ENCODE data around the gene CYP2F1.
"Not testable (repeated sequence)": the region's sequence is repeated elsewhere in the genome, so short reads cannot be mapped to it uniquely, and the experiment has no call there.

The CYP2F1 gene

GRCh38 chr19:41126765-41127203 is 12.6 kb downstream of the CYP2F1 start:
- not testable (repeated sequence) for H3K36me3 ChIP-seq (ENCODE audit: control insufficient read depth in 5 of 5, insufficient read depth in 5 of 5, low read length in 5 of 5); H3K27ac ChIP-seq (ENCODE audit: low read depth, low read length); H3K4me1 ChIP-seq (ENCODE audit: control insufficient read depth in 5 of 5, insufficient read depth in 5 of 5, low read length in 5 of 5); H3K27me3 ChIP-seq (ENCODE audit: control insufficient read depth in 5 of 5, insufficient read depth in 4 of 5, low read length in 5 of 5); H3K4me3 ChIP-seq (ENCODE audit: low read depth in 1 of 5, low read length in 5 of 5); H3K9ac ChIP-seq (ENCODE audit: low read length in 5 of 5); H3K9me3 ChIP-seq (ENCODE audit: control insufficient read depth in 5 of 5, low read length in 5 of 5)

DNA sequence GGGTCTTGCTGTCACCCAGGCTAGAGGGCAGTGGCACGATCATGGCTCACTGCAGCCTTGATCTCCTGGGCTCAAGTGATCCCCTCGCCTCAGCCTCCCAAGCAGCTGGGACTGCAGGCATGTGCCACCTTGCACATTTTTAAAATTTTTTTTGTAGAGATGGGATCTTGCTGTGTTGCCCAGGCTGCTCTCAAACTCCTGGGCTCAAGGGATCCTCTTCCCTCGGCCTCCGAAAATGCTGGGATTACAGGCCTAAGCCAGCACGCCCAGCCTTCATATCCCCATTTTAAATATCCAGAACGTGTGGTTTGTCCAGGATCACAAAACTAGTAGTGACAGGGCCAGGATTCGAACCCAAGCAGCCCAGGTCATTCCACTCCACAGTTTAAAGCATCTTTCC is 13.1 kb downstream of the CYP2F1 start:
- H3K27ac ChIP-seq (ENCODE audit: low read depth, low read length); H3K36me3 ChIP-seq (ENCODE audit: control insufficient read depth in 5 of 5, insufficient read depth in 5 of 5, low read length in 5 of 5); H3K9ac ChIP-seq (ENCODE audit: low read length in 5 of 5); H3K9me3 ChIP-seq (ENCODE audit: control insufficient read depth in 5 of 5, low read length in 5 of 5); H3K4me3 ChIP-seq (ENCODE audit: low read depth in 1 of 5, low read length in 5 of 5); H3K27me3 ChIP-seq (ENCODE audit: control insufficient read depth in 5 of 5, insufficient read depth in 4 of 5, low read length in 5 of 5); H3K4me1 ChIP-seq (ENCODE audit: control insufficient read depth in 5 of 5, insufficient read depth in 5 of 5, low read length in 5 of 5): not testable (repeated sequence)

DNA sequence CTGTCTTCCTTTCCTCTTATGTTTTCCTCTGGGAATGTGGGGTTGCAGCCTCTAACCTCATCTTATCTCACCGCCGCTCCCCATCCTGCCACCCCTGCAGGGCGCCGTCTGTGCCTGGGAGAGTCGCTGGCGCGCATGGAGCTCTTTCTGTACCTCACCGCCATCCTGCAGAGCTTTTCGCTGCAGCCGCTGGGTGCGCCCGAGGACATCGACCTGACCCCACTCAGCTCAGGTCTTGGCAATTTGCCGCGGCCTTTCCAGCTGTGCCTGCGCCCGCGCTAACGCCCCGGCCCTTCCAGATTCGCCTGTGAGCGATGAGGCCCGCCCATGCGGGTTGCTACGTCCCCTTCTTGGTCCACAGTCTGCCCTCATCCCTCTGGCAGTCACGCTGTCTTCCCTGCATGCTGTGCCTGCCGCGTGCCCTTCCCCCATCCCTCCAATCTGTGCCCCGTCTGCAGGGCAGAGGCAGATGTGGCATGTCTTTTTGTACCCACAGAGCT is 13.6 kb downstream of the CYP2F1 start:
- not testable (repeated sequence) for H3K27me3 ChIP-seq (ENCODE audit: control insufficient read depth in 5 of 5, insufficient read depth in 4 of 5, low read length in 5 of 5); H3K27ac ChIP-seq (ENCODE audit: low read depth, low read length); H3K4me1 ChIP-seq (ENCODE audit: control insufficient read depth in 5 of 5, insufficient read depth in 5 of 5, low read length in 5 of 5); H3K36me3 ChIP-seq (ENCODE audit: control insufficient read depth in 5 of 5, insufficient read depth in 5 of 5, low read length in 5 of 5); H3K9me3 ChIP-seq (ENCODE audit: control insufficient read depth in 5 of 5, low read length in 5 of 5); H3K9ac ChIP-seq (ENCODE audit: low read length in 5 of 5); H3K4me3 ChIP-seq (ENCODE audit: low read depth in 1 of 5, low read length in 5 of 5)

DNA sequence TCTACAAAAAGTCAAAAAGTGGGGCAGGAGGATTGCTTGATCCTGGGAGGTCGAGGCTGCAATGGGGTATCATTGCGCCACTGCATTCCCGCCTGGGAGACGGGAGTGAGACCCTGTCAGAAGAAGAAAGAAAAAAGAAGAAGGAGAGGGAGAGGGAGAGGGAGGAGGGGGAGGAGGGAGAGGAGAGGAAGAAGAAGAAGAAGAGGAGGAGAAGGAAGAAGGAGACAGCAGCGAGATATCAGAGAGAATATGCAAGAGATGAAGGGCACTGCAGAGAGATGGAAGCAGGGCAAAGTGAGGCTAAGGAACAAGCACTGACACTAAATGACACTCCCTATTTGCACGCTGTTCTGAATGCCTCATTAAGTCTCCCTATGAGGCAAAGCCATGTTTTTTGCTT is 14.5 kb downstream of the CYP2F1 start:
- Histone ChIP-seq H3K27me3 (ENCODE audit: control insufficient read depth in 5 of 5, insufficient read depth in 4 of 5, low read length in 5 of 5) (peaks cover 0 to 6% (median 0%) of the 10 kb centered on the region in 5 donors), H3K9me3 (ENCODE audit: control insufficient read depth in 5 of 5, low read length in 5 of 5) (no peaks in the 10 kb centered on the region), H3K27ac (ENCODE audit: low read depth, low read length) (no peak overlapping the region), H3K36me3 (ENCODE audit: control insufficient read depth in 5 of 5, insufficient read depth in 5 of 5, low read length in 5 of 5) (no peaks in the 10 kb centered on the region), H3K9ac (ENCODE audit: low read length in 5 of 5) (no peak overlapping the region), H3K4me1 (ENCODE audit: control insufficient read depth in 5 of 5, insufficient read depth in 5 of 5, low read length in 5 of 5) (peaks cover 0 to 7% (median 3%) of the 10 kb centered on the region in 5 donors), H3K4me3 (ENCODE audit: low read depth in 1 of 5, low read length in 5 of 5) (no peak overlapping the region)

DNA sequence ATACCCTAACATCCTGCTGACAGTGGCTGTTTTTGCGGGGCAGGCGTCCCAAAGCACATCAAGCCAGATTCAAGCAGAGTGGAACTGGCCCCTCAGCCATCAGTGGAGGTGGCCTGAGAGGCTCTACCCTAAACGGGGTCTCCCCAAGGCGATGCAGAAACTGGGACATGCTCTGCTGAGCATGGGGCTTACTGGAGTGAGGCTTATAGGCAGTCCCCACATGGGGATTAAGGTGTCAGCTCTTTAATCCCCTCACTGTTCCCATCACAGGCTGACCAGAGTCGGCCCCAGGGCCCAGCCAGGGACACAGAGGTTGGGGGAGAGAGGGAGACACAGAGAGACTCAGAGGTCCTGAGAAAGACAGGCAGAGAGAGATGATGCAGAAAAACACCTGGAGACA is 17.0 kb downstream of the CYP2F1 start:
- H3K9me3 ChIP-seq (ENCODE audit: control insufficient read depth in 5 of 5, low read length in 5 of 5) = no peaks in the 10 kb centered on the region
- no peak overlapping the region for H3K27ac ChIP-seq (ENCODE audit: low read depth, low read length)
- peaks cover 0 to 16% (median 8%) of the 10 kb centered on the region in 5 donors for H3K4me1 ChIP-seq (ENCODE audit: control insufficient read depth in 5 of 5, insufficient read depth in 5 of 5, low read length in 5 of 5)
- no peak overlapping the region for H3K4me3 ChIP-seq (ENCODE audit: low read depth in 1 of 5, low read length in 5 of 5)
- H3K9ac ChIP-seq (ENCODE audit: low read length in 5 of 5) = no peak overlapping the region
- no peaks in the 10 kb centered on the region for H3K36me3 ChIP-seq (ENCODE audit: control insufficient read depth in 5 of 5, insufficient read depth in 5 of 5, low read length in 5 of 5)
- peaks cover 0 to 6% (median 0%) of the 10 kb centered on the region in 5 donors for H3K27me3 ChIP-seq (ENCODE audit: control insufficient read depth in 5 of 5, insufficient read depth in 4 of 5, low read length in 5 of 5)

GRCh38 chr19:41133260-41133659 is 19.0 kb downstream of the CYP2F1 start:
- Histone ChIP-seq H3K9ac (ENCODE audit: low read length in 5 of 5) (no peak overlapping the region), H3K4me3 (ENCODE audit: low read depth in 1 of 5, low read length in 5 of 5) (no peak overlapping the region), H3K9me3 (ENCODE audit: control insufficient read depth in 5 of 5, low read length in 5 of 5) (no peaks in the 10 kb centered on the region), H3K4me1 (ENCODE audit: control insufficient read depth in 5 of 5, insufficient read depth in 5 of 5, low read length in 5 of 5) (peaks cover 0 to 13% (median 8%) of the 10 kb centered on the region in 5 donors), H3K27me3 (ENCODE audit: control insufficient read depth in 5 of 5, insufficient read depth in 4 of 5, low read length in 5 of 5) (peaks cover 0 to 6% (median 0%) of the 10 kb centered on the region in 5 donors), H3K36me3 (ENCODE audit: control insufficient read depth in 5 of 5, insufficient read depth in 5 of 5, low read length in 5 of 5) (no peaks in the 10 kb centered on the region), H3K27ac (ENCODE audit: low read depth, low read length) (no peak overlapping the region)

DNA sequence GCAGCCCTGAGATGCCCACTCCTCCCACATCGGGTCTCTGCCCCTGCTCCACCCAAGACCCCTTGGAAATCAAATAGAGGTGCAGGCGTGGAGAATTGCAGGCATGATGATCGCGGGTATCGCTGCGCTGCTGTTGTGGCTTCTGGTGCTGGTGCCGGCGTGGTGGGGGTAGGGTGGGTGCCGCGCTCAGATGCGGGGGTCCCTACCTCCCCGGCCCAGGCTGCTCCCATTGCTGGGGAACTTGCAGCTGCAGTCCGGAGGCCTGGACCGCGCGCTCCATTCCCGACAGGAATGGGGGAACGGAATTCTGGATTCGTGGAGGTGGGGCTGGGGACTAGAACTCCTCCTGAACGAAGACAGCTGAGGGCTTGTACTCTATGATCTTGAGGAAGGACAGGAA is 20.4 kb downstream of the CYP2F1 start:
- Histone ChIP-seq H3K4me3 (ENCODE audit: low read depth in 1 of 5, low read length in 5 of 5) (no peak overlapping the region), H3K9me3 (ENCODE audit: control insufficient read depth in 5 of 5, low read length in 5 of 5) (no peaks in the 10 kb centered on the region), H3K27me3 (ENCODE audit: control insufficient read depth in 5 of 5, insufficient read depth in 4 of 5, low read length in 5 of 5) (peaks cover 0 to 6% (median 0%) of the 10 kb centered on the region in 5 donors), H3K27ac (ENCODE audit: low read depth, low read length) (no peak overlapping the region), H3K9ac (ENCODE audit: low read length in 5 of 5) (no peak overlapping the region), H3K36me3 (ENCODE audit: control insufficient read depth in 5 of 5, insufficient read depth in 5 of 5, low read length in 5 of 5) (no peaks in the 10 kb centered on the region), H3K4me1 (ENCODE audit: control insufficient read depth in 5 of 5, insufficient read depth in 5 of 5, low read length in 5 of 5) (peaks cover 0 to 13% (median 8%) of the 10 kb centered on the region in 5 donors)

DNA sequence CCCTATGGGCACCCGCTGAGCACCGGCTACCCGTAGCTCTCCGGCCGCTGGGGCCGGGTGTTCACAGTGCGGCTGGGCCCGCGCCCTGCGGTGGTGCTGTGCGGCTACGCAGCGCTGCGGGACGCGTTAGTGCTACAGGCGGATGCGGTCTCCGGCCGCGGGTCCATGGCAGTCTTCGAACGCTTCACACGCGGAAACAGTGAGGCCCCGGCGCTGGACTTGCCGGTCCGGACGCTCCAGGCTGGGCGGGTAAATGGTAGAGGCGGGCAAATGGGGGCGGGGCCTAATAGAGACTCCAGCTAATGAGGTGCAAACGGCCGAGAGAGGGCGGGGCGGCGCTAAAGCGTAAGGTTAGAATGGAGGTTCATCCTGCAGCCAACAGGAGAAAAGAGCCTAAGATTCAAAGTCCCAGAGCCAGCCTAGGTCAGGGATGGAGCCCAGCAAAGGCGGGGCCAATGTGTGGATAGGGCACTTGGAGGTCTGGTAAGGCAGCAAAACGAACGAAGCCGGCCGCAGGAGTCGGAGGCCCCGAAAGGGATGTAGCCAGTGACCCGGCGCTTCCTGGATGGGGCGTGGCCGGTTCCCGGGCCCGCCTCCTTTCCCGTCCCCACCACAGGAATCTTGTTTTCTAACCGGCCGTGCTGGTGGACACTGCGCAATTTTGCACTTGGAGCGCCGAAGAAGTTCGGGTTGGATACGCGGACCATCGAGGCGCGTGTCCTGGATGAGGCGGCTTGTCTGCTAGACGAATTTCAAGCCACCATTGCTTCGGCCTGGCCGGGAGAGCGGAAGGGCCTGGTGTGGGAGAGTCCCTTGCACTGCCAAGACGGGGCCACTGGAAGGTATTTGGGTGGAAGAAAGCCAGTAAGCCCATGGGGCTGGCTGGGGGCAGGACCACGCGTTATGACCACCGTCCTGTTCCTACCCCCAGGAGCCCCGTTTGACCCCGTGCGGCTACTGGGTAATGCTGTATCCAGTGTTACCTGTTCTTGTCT is 21.5 kb downstream of the CYP2F1 start:
- not testable (repeated sequence) for H3K9ac ChIP-seq (ENCODE audit: low read length in 5 of 5); H3K27me3 ChIP-seq (ENCODE audit: control insufficient read depth in 5 of 5, insufficient read depth in 4 of 5, low read length in 5 of 5); H3K27ac ChIP-seq (ENCODE audit: low read depth, low read length); H3K9me3 ChIP-seq (ENCODE audit: control insufficient read depth in 5 of 5, low read length in 5 of 5); H3K36me3 ChIP-seq (ENCODE audit: control insufficient read depth in 5 of 5, insufficient read depth in 5 of 5, low read length in 5 of 5)
- Histone ChIP-seq H3K4me1 (ENCODE audit: control insufficient read depth in 5 of 5, insufficient read depth in 5 of 5, low read length in 5 of 5) (peaks cover 0 to 13% (median 8%) of the 10 kb centered on the region in 5 donors), H3K4me3 (ENCODE audit: low read depth in 1 of 5, low read length in 5 of 5) (peak overlapping the region; percentile 55 to 73 (median 62))

DNA sequence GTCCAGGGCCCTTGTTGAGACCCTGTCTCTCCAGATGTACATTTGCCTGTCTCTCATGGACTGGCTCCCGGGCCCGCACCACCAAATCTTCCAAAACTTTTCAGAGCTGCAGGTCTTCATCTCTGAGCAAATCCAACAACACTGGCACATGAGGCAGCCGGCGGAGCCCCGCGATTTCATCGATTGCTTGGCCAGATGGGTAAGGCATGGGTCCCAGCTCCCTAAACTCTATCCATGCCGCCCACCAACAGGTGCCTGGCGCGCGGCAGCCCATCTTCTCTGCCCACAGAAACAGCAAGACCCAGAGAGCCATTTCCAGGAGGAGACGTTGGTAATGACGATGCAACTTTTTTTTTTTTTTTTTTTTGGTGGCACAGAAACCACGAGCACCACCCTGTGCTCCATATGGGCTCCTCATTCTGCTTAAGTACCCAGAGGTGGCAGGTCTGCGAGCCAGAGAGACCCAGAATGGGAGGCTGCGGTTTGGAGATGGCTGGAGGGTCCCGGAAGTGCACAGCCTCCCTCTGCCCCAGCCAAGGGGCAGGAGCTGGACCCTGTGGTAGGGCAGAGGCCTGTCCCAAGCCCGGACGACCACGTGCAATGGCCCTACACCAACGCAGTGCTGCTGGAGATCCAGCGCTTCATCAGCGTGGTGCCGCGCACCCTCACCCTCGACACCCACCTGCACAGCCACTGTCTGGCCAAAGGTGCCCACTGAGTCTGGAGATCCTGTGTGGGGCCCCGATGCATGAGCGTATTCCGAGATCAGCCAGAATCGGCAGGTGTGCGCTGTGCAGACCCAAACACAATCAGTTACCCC is 22.6 kb downstream of the CYP2F1 start:
- H3K27ac ChIP-seq (ENCODE audit: low read depth, low read length) = no peak overlapping the region

GRCh38 chr19:41144403-41144802 is 30.2 kb downstream of the CYP2F1 start:
- H3K9ac ChIP-seq (ENCODE audit: low read length in 5 of 5) = no peak overlapping the region
- H3K27ac ChIP-seq (ENCODE audit: low read depth, low read length) = no peak overlapping the region
- H3K36me3 ChIP-seq (ENCODE audit: control insufficient read depth in 5 of 5, insufficient read depth in 5 of 5, low read length in 5 of 5) = no peaks in the 10 kb centered on the region
- H3K4me1 ChIP-seq (ENCODE audit: control insufficient read depth in 5 of 5, insufficient read depth in 5 of 5, low read length in 5 of 5) = no peaks in the 10 kb centered on the region
- H3K9me3 ChIP-seq (ENCODE audit: control insufficient read depth in 5 of 5, low read length in 5 of 5) = no peaks in the 10 kb centered on the region
- peaks cover 0 to 4% (median 0%) of the 10 kb centered on the region in 5 donors for H3K27me3 ChIP-seq (ENCODE audit: control insufficient read depth in 5 of 5, insufficient read depth in 4 of 5, low read length in 5 of 5)
- no peak overlapping the region for H3K4me3 ChIP-seq (ENCODE audit: low read depth in 1 of 5, low read length in 5 of 5)

More for the DNA sequence above, 22.6 kb downstream of the CYP2F1 start:
- Histone ChIP-seq H3K9me3 (ENCODE audit: control insufficient read depth in 5 of 5, low read length in 5 of 5) (no peaks in the 10 kb centered on the region), H3K4me3 (ENCODE audit: low read depth in 1 of 5, low read length in 5 of 5) (peak overlapping the region in 1 of 5 donors; percentile 59), H3K27me3 (ENCODE audit: control insufficient read depth in 5 of 5, insufficient read depth in 4 of 5, low read length in 5 of 5) (no peaks in the 10 kb centered on the region), H3K4me1 (ENCODE audit: control insufficient read depth in 5 of 5, insufficient read depth in 5 of 5, low read length in 5 of 5) (peaks cover 0 to 13% (median 8%) of the 10 kb centered on the region in 5 donors), H3K9ac (ENCODE audit: low read length in 5 of 5) (no peak overlapping the region), H3K36me3 (ENCODE audit: control insufficient read depth in 5 of 5, insufficient read depth in 5 of 5, low read length in 5 of 5) (no peaks in the 10 kb centered on the region)

Measured in subcutaneous abdominal adipose tissue (tissue), 5 donors.